GM21528 (cell line): ENCODE measurements around the gene EDDM13.
"Not testable (repeated sequence)": the region's sequence is repeated elsewhere in the genome, so short reads cannot be mapped to it uniquely, and the experiment has no call there.

Experiments used
- ATAC-seq: cut with Tn5 transposase; IDR thresholded peaks from one replicate; pipeline ENCODE4 v1.9.1; 2021; ENCODE audit warnings: mild to moderate bottlenecking, moderate library complexity; ENCODE audit not compliant: unreplicated experiment, low FRiP score

EDDM13 gene

GRCh38 chr19:56294549-56294948 is 22.0 kb downstream of the EDDM13 start:
- no peak for ATAC-seq

DNA sequence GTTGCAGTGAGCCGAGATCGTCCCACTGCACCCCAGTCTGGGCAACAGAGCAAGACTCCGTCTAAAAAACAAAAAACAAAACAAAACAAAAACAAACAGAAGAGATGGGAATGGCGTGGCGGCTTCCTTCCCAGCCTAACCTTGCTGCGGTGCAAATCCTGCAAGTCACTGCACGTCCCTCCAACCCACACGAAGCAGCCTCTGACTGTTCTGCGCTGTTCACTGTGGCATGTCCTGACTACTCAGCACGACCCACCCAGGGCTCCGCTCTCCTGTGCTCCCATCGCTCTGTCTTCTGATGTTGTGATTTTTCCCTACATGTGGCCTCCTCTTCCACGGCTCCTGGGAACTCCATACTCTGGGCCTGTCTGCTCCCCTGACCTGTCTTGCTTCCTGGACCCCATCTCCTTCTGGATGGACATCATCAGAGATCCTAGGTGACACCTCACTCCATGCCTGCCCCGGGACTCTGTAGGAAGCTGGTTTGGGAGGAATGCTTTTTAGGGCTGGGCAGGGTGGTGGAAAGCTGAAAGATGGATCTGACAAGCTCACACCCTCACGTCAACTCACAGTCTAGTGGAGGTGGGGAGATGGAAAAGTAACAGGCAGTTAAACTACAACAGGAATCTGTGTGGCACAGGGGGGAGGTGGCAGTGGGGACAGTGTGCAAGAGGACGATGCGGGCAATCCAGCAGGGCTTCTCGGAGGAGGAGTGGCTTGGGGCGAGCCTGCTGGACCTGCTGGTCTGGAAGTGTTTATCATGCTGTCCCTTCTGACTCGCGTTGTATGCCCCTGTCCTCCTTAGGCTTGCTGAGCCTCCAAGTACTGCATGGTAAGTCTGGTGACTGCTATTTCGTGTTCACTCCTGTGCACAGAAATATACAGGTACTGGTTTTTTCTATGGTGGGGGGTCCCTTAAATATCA is 23.2 kb downstream of the EDDM13 start:
- no peak for ATAC-seq

GRCh38 chr19:56297010-56297409 is 24.5 kb downstream of the EDDM13 start:
- ATAC-seq, result no peak

GRCh38 chr19:56299688-56300087 is 27.1 kb downstream of the EDDM13 start:
- no peak for ATAC-seq

GRCh38 chr19:56301155-56301554 is 28.6 kb downstream of the EDDM13 start:
- no peak for ATAC-seq

GRCh38 chr19:56301886-56302620 is 29.5 kb downstream of the EDDM13 start:
- no peak for ATAC-seq

DNA sequence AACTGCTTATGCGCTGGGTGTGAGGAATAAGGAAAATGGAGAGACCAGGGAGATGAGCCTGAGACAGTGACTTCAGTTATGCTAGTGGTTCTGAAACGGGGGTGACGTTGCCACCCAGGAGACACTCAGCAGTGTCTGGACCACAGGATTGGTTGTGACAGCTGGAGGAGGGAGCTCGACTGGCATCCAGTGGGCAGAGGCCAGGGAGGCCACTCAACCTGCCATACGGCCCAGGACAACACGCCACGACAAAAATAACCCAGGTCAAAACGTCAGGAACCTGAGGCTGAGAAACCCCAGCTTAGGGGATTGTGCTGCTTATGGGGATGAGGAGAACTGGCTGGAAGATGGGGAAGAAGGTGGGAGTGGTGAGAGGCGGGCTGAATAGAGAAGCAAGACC is 31.7 kb downstream of the EDDM13 start:
- no peak for ATAC-seq

DNA sequence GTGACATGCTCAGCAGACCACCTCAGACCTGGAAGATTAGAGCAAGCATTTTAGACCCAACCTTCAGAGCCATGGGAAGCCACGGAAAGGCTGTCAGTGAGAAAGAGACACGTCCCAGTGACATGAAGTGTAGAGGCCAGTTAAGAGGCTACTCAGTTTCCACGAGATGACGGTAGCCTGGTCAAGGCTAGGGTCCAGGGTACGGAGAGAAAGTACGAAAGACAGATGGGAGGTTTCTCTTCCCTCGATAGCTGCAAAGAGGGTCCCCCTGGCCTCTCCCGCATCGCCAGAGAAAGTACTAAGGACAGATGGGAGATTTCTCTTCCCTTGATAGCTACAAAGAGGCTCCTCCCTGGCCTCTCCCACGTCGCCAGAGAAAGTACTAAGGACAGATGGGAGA is 33.5 kb downstream of the EDDM13 start:
- ATAC-seq, result no peak

- ATAC-seq, result not testable (repeated sequence)
Measured at GRCh38 chr19:56307062-56307461, 34.5 kb downstream of the EDDM13 start.

GRCh38 chr19:56308792-56309191 is 36.2 kb downstream of the EDDM13 start:
- ATAC-seq, result no peak

- ATAC-seq, result no peak
Measured at GRCh38 chr19:56309511-56310185, 37.1 kb downstream of the EDDM13 start.

- no peak for ATAC-seq
Measured at GRCh38 chr19:56310462-56310861, 37.9 kb downstream of the EDDM13 start.

DNA sequence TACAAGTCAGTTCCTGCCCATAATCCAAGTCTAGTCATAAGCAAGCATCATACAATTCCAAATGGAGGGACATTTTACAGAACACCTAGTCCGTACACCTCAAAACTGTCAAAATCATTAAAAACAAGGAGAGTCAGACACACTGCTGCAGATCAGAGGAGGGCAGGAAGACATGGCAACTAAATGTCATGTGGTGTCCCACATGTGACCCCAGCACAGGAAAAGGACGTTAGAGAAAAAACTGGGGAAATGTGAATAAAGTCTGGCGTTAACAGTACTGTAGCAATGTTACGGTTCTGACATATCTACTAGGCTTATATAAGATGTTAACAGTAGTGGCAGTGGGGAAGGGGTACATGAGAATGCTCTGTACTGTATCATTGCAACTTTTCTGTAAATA is 39.8 kb downstream of the EDDM13 start:
- no peak for ATAC-seq

- no peak for ATAC-seq
Measured at GRCh38 chr19:56312787-56313657, 40.5 kb downstream of the EDDM13 start.

GRCh38 chr19:56314018-56314380 is 41.5 kb downstream of the EDDM13 start:
- peak; percentile 4 for ATAC-seq

DNA sequence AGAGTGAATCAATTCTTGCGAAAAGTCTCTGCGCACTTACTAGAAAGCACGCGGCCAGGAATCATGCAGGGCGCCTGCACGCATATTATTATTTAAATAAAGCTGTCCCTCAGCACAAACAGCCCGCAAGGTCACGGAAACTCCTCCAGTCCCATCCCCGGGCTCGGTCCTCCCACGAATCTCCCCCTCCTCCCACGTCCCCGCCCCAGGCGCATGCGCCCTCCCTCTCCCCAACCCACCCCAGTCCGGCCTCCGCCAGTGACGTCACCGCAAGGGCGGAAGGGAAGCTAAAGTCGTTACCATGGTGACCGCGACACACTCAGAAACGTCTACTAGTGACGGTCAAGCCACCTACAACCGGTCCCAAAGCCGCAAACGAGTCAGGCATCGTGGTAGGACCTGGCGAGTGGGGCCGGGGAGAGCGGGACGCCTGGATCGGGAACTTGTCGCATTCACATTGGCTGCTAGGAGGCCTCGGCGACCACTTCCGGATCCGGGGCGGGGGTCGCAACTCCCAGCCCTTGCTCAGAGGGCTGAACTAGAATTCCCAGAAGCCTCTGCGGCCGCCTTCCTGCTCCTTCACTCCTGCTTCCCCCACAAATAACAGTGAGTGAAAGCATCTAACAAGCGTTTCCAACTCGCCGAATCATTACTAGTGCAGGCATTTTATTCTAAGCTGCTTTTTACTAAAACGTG is 42.0 kb downstream of the EDDM13 start, which contains the start of gene ZSCAN5A:
Gene ZSCAN5A (minus strand): TSS at position 459 of the 696 bp plus-strand sequence. CDS start 89,793 bp downstream, outside the sequence.
- peak; percentile 81 for ATAC-seq

DNA sequence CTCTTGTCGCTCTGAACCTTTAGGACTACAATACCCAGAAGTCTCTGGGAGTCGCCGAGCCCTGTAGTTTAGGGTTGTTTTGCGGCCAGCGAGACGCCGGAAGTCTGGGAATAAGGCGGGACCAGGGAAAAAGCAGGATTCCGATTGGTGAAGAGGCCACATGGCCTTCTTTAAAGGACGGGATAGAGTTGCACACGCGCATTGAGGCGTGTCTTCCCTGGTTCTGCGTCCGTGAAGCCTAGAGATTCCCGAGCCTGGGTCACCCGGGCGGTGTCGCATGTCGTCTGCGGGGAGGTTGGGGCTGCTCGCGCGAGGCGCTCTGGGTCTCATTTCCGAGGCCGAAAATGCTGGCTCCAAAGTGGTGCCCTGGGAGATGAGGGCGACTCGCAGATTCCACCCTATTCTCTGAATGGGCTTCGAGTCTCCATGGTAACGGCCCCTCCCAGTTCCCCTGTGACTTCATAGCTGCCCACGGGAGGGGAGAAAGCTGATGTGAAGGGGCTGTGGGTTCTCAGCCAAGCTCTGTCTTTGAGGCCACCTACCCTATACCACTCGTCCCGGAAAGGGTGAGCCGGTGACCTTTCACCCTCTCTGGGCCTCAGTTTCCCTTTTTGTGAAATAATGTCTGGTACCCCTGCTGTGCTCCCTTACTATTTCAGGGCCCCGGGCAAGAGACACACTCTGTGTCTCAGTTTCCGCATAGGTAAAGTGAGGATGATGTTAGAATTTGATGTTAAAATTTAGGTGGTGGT is 42.7 kb downstream of the EDDM13 start:
- peak; percentile 86 for ATAC-seq

DNA sequence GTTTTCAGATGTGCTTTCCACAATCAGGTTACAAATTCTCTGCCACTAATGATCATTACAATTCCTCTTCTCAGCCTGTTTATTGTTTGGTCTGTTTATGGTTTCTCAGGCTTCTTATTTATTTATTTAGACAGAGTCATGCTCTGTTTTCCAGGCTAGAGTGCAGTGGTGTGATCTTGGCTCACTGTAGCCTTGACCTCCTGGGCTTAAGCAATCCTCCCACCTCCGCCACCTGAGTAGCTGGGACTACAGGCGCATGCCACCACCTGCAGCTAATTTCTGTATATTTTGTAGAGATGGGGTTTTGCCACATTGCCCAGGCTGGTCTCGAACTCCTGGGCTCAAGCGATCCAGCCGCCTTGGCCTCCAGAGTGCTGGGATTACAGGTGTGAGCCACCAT is 44.2 kb downstream of the EDDM13 start:
- ATAC-seq, result no peak

GRCh38 chr19:56317749-56318148 is 45.2 kb downstream of the EDDM13 start:
- ATAC-seq, result no peak
